A673 (cell line): Measurements from ENCODE around the gene FARP1. TPM values are rescaled to one million over a fixed set of nuclear protein-coding genes. Genes with fewer than 3 reads are reported as not detected.

ENCODE experiments used
- BruUV-seq: library from RNA; stranded (reverse); fragments of 400-500 nt; replicated peaks from 2 replicates; lab custom pipeline; 2021; lab: Mats Ljungman, UMichigan
- CTCF ChIA-PET: fragments of 300-600 bp; sonication (Branson Sonifier 250); formaldehyde crosslinking; loops from one replicate; lab custom pipeline; 2022; ENCODE audit warnings: antibody characterized with exemption; lab: Charles Lee
- POLR2A ChIA-PET: fragments of 300-600 bp; sonication (Branson Sonifier 250); formaldehyde crosslinking; loops from one replicate; lab custom pipeline; 2022; ENCODE audit warnings: antibody characterized with exemption; ENCODE audit not compliant: low non-redundant PET; lab: Charles Lee
- DNase-seq: peaks from one replicate; pipeline ENCODE4 v3.0.0-alpha.2; 2015; ENCODE audit warnings: low spot score
- H3K27ac ChIP-seq: fragments of 200-600 bp; sonication (generic); 2 replicates; pipeline ENCODE4 v1.5.1; 2016; ENCODE audit warnings: mixed run types, low read depth, mild to moderate bottlenecking, mixed read lengths, antibody characterized with exemption, low read length; ENCODE audit not compliant: poor library complexity, severe bottlenecking
- H3K27me3 ChIP-seq: fragments of 200-600 bp; sonication (generic); replicated peaks from 2 replicates; pipeline ENCODE4 v1.6.1; 2017; ENCODE audit warnings: mixed run types, low read depth, mild to moderate bottlenecking, mixed read lengths, antibody characterized with exemption, low read length; ENCODE audit not compliant: insufficient read depth, poor library complexity
- H3K36me3 ChIP-seq: fragments of 200-600 bp; sonication (generic); 2 replicates; pipeline ENCODE4 v1.6.1; 2016; ENCODE audit warnings: mixed run types, mild to moderate bottlenecking, mixed read lengths, antibody characterized with exemption, low read length; ENCODE audit not compliant: insufficient read depth, poor library complexity, severe bottlenecking
- H3K4me1 ChIP-seq: fragments of 200-600 bp; sonication (generic); 2 replicates; pipeline ENCODE4 v1.6.1; 2017; ENCODE audit warnings: mixed run types, mild to moderate bottlenecking, mixed read lengths, antibody characterized with exemption, low read length; ENCODE audit not compliant: insufficient read depth, poor library complexity, severe bottlenecking
- H3K4me3 ChIP-seq: fragments of 200-600 bp; sonication (generic); 2 replicates; pipeline ENCODE4 v1.5.1; 2016; ENCODE audit warnings: low read depth, mixed run types, mild to moderate bottlenecking, mixed read lengths, low read length; ENCODE audit not compliant: poor library complexity, severe bottlenecking
- H3K9me3 ChIP-seq: fragments of 200-600 bp; sonication (generic); 2 replicates; pipeline ENCODE4 v1.6.1; 2016; ENCODE audit warnings: mixed run types, low read depth, mild to moderate bottlenecking, mixed read lengths, antibody characterized with exemption, low read length; ENCODE audit not compliant: poor library complexity, severe bottlenecking
- CTCF ChIP-seq: fragments of 300-800, 200-600 bp; sonication (generic); conservative IDR thresholded peaks from 2 replicates; pipeline ENCODE4 v1.5.1; 2017; ENCODE audit warnings: low read depth, mild to moderate bottlenecking, antibody characterized with exemption, low read length, moderate library complexity, mixed read lengths
- EZH2 ChIP-seq: fragments of 200-600 bp; sonication (generic); IDR thresholded peaks from 2 replicates; pipeline ENCODE4 v1.6.1; 2017; ENCODE audit warnings: borderline replicate concordance, low read depth, mild to moderate bottlenecking, mixed read lengths, antibody characterized with exemption, low read length; ENCODE audit not compliant: poor library complexity, severe bottlenecking
- intact Hi-C: fragments of 100-400 bp; cut with micrococcal nuclease; formaldehyde crosslinking; loops from one replicate; pipeline ENCODE4 v1.10.0; 2022; ENCODE audit not compliant: unreplicated experiment
- total RNA-seq: library from RNA; stranded (reverse); gene quantifications from 2 replicates; pipeline ENCODE4 v1.2.3, GENCODE V29; 2021

FARP1 gene
- total RNA-seq, 1 experiment from 2014 or later, result 177 TPM

- no peak for TF ChIP-seq EZH2
- Histone ChIP-seq H3K36me3 (peaks cover 15% of the 10 kb centered on the region), H3K4me3 (no peak overlapping the region), H3K4me1 (peaks cover 25% of the 10 kb centered on the region), H3K9me3 (no peaks in the 10 kb centered on the region), H3K27ac (no peak overlapping the region), H3K27me3 (no peaks in the 10 kb centered on the region)
- intact Hi-C loops, result loop anchor here (10.0 kb wide), 1 partner anchor 364 kb away; no protein-coding TSS in a partner anchor
- CTCF ChIA-PET, result no interaction called here
- POLR2A ChIA-PET, result no interaction called here
- BruUV-seq, result no TSS peak
- no peak for DNase-seq
These were observed 255.7 kb downstream of the FARP1 start for GRCh38 chr13:98398581-98398980.

- no peak for TF ChIP-seq CTCF
- TF ChIP-seq EZH2, result no peak
- no peak overlapping the region for H3K27ac ChIP-seq
- no peaks in the 10 kb centered on the region for H3K27me3 ChIP-seq
- ChIA-PET POLR2A (no interaction called here), CTCF (no interaction called here)
- no peak for DNase-seq
- H3K9me3 ChIP-seq, result no peaks in the 10 kb centered on the region
- no peak overlapping the region for H3K4me3 ChIP-seq
- H3K4me1 ChIP-seq, result peaks cover 27% of the 10 kb centered on the region
- intact Hi-C loops, result loop anchor here (10.0 kb wide), 1 partner anchor 365 kb away; no protein-coding TSS in a partner anchor
- H3K36me3 ChIP-seq, result peaks cover 11% of the 10 kb centered on the region
- BruUV-seq, result no TSS peak
These were observed 256.9 kb downstream of the FARP1 start for GRCh38 chr13:98399756-98400155.

GRCh38 chr13:98401934-98402333, 259.0 kb downstream of the FARP1 start:
- ChIA-PET CTCF (no interaction called here), POLR2A (no interaction called here)
- no peak overlapping the region for H3K27ac ChIP-seq
- DNase-seq, result no peak
- no peaks in the 10 kb centered on the region for H3K36me3 ChIP-seq
- no peaks in the 10 kb centered on the region for H3K27me3 ChIP-seq
- H3K9me3 ChIP-seq, result no peaks in the 10 kb centered on the region
- no TSS peak for BruUV-seq
- TF ChIP-seq CTCF (no peak), EZH2 (no peak)
- peaks cover 28% of the 10 kb centered on the region for H3K4me1 ChIP-seq
- H3K4me3 ChIP-seq, result no peak overlapping the region
- intact Hi-C loops, result no loop called here

- Histone ChIP-seq H3K4me3 (no peak overlapping the region), H3K4me1 (peaks cover 22% of the 10 kb centered on the region), H3K36me3 (no peaks in the 10 kb centered on the region), H3K27me3 (no peaks in the 10 kb centered on the region), H3K9me3 (no peaks in the 10 kb centered on the region), H3K27ac (no peak overlapping the region)
- DNase-seq, result no peak
- no TSS peak for BruUV-seq
- intact Hi-C loops, result no loop called here
- CTCF ChIA-PET, result no interaction called here
- TF ChIP-seq CTCF (no peak), EZH2 (no peak)
- POLR2A ChIA-PET, result no interaction called here
These were observed 260.2 kb downstream of the FARP1 start for GRCh38 chr13:98403076-98403475.
